ENCODE results near the gene NRG2. TPM values are rescaled to one million over a fixed set of nuclear protein-coding genes. Genes with fewer than 3 reads are reported as not detected.

The NRG2 gene
- total RNA-seq, 3 donors from 2014 or later (not counting 1 experiment from before 2014, with no cell fraction given) = 0.21 to 0.50 (median 0.40) TPM

DNA sequence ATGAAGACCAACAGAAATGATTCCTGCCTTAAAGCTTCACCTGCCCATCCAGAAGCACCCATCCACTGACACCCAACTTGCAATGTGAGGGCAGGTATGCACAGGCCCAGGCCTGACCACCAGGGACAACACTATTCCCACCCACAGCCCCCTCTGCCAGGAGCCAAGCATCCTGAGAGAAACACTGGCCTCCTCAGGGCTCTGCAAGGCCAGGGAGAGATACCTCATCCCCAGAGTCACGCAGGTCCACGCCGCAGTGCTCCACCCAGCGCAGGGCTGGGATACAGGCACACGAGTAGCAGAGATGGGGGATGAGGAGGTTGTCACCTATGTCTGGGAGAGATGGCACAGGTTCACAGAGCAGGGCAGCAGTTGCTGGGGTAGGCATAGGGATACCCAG, 148.1 kb downstream of the NRG2 start:
- H3K9me3 ChIP-seq (ENCODE audit: control insufficient read depth, insufficient read depth, low read length) = no peaks in the 10 kb centered on the region
- H3K4me1 ChIP-seq (ENCODE audit: control insufficient read depth, insufficient read depth, low read length) = peaks cover 36% of the 10 kb centered on the region
- no peaks in the 10 kb centered on the region for H3K27me3 ChIP-seq (ENCODE audit: control insufficient read depth, insufficient read depth, low read length)
- H3K36me3 ChIP-seq (ENCODE audit: control insufficient read depth, insufficient read depth, low read length) = no peaks in the 10 kb centered on the region
- 97% methylated on average over 5 of the region's 5 CpGs for WGBS (ENCODE audit: insufficient coverage)
- intact Hi-C loops (cut with micrococcal nuclease) = no loop called here
- no peak overlapping the region for H3K4me3 Mint-ChIP-seq
- no peak overlapping the region for H3K4me3 ChIP-seq (ENCODE audit: low read length)
- H3K9me3 Mint-ChIP-seq = no peaks in the 10 kb centered on the region
- peaks cover 32 to 36% of the 10 kb centered on the region in 2 donors for H3K4me1 Mint-ChIP-seq
- peaks cover 8 to 12% of the 10 kb centered on the region in 2 donors for H3K27me3 Mint-ChIP-seq (ENCODE audit: low read depth in 2 of 2)
- DNase-seq = no peak
- H3K27ac Mint-ChIP-seq = no peak overlapping the region
- H3K36me3 Mint-ChIP-seq = no peaks in the 10 kb centered on the region
- ATAC-seq = no peak
- no peak overlapping the region for H3K27ac ChIP-seq (ENCODE audit: low read length)
- TF ChIP-seq, protein P1, sequence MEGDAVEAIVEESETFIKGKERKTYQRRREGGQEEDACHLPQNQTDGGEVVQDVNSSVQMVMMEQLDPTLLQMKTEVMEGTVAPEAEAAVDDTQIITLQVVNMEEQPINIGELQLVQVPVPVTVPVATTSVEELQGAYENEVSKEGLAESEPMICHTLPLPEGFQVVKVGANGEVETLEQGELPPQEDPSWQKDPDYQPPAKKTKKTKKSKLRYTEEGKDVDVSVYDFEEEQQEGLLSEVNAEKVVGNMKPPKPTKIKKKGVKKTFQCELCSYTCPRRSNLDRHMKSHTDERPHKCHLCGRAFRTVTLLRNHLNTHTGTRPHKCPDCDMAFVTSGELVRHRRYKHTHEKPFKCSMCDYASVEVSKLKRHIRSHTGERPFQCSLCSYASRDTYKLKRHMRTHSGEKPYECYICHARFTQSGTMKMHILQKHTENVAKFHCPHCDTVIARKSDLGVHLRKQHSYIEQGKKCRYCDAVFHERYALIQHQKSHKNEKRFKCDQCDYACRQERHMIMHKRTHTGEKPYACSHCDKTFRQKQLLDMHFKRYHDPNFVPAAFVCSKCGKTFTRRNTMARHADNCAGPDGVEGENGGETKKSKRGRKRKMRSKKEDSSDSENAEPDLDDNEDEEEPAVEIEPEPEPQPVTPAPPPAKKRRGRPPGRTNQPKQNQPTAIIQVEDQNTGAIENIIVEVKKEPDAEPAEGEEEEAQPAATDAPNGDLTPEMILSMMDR (IDR thresholded peaks at IDR 0.05) = no peak

DNA sequence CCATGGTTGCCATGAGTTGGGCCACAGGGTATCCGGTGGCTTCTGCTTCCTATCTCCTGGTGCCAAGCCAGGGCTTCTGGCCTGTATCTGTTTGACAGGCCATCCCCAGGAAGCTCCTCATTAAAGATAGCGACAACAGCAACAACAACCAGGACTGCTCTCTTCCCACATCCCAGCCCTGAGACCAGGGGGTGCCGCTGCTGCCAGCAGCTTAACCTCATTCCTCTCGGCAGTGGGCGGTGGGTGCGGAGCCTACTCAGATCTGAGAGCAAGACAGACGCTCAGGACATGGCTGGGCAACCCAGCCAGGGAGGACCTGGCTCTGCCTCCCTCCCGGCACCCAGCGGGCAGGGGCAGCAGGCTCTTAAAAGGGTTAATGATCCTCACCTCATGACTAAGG, 149.2 kb downstream of the NRG2 start:
- H3K9me3 Mint-ChIP-seq = no peaks in the 10 kb centered on the region
- peaks cover 21 to 25% of the 10 kb centered on the region in 2 donors for H3K4me1 Mint-ChIP-seq
- intact Hi-C loops (cut with micrococcal nuclease) = no loop called here
- DNase-seq (no peak), ATAC-seq (no peak)
- Histone ChIP-seq H3K4me1 (ENCODE audit: control insufficient read depth, insufficient read depth, low read length) (peaks cover 28% of the 10 kb centered on the region), H3K9me3 (ENCODE audit: control insufficient read depth, insufficient read depth, low read length) (no peaks in the 10 kb centered on the region), H3K27me3 (ENCODE audit: control insufficient read depth, insufficient read depth, low read length) (no peaks in the 10 kb centered on the region), H3K4me3 (ENCODE audit: low read length) (no peak overlapping the region), H3K36me3 (ENCODE audit: control insufficient read depth, insufficient read depth, low read length) (no peaks in the 10 kb centered on the region), H3K27ac (ENCODE audit: low read length) (no peak overlapping the region)
- TF ChIP-seq, protein P1 (IDR thresholded peaks at IDR 0.05) = no peak
- H3K27me3 Mint-ChIP-seq (ENCODE audit: low read depth in 2 of 2) = peaks cover 8 to 16% of the 10 kb centered on the region in 2 donors
- no peak overlapping the region for H3K27ac Mint-ChIP-seq
- no peaks in the 10 kb centered on the region for H3K36me3 Mint-ChIP-seq
- H3K4me3 Mint-ChIP-seq = no peak overlapping the region
- WGBS (ENCODE audit: insufficient coverage) = 80% methylated on average over 9 of the region's 9 CpGs

DNA sequence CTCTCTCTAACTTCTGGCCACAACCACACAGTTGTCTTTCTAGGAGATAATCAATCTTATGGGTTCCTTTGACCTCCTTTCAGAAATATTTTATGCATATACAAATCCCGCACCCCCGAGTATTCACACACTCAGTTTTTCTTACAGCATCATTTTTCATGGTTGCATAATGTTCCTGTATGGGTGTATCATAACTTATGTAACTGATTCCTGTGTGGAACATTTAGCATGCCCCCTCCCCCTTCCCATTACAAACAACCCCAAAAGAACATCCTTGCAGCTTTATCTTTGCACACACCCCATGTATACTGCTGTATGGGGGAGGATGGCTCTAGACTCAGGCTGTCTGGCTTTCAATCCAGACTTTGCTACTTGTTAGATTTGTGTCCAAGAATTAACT, 153.7 kb downstream of the NRG2 start:
- no peaks in the 10 kb centered on the region for H3K4me1 ChIP-seq (ENCODE audit: control insufficient read depth, insufficient read depth, low read length)
- peaks cover 8 to 22% of the 10 kb centered on the region in 2 donors for H3K27me3 Mint-ChIP-seq (ENCODE audit: low read depth in 2 of 2)
- no peak overlapping the region for H3K4me3 ChIP-seq (ENCODE audit: low read length)
- peaks cover 0 to 5% of the 10 kb centered on the region in 2 donors for H3K4me1 Mint-ChIP-seq
- H3K27me3 ChIP-seq (ENCODE audit: control insufficient read depth, insufficient read depth, low read length) = no peaks in the 10 kb centered on the region
- H3K36me3 ChIP-seq (ENCODE audit: control insufficient read depth, insufficient read depth, low read length) = no peaks in the 10 kb centered on the region
- no peaks in the 10 kb centered on the region for H3K36me3 Mint-ChIP-seq
- H3K27ac Mint-ChIP-seq = no peak overlapping the region
- WGBS (ENCODE audit: insufficient coverage) = no CpG with 5 or more reads among the region's 2 CpGs
- TF ChIP-seq, protein P1 (IDR thresholded peaks at IDR 0.05) = no peak
- intact Hi-C loops (cut with micrococcal nuclease) = no loop called here
- no peak overlapping the region for H3K27ac ChIP-seq (ENCODE audit: low read length)
- DNase-seq = no peak
- no peak for ATAC-seq
- no peaks in the 10 kb centered on the region for H3K9me3 ChIP-seq (ENCODE audit: control insufficient read depth, insufficient read depth, low read length)
- no peak overlapping the region for H3K4me3 Mint-ChIP-seq
- H3K9me3 Mint-ChIP-seq = no peaks in the 10 kb centered on the region

DNA sequence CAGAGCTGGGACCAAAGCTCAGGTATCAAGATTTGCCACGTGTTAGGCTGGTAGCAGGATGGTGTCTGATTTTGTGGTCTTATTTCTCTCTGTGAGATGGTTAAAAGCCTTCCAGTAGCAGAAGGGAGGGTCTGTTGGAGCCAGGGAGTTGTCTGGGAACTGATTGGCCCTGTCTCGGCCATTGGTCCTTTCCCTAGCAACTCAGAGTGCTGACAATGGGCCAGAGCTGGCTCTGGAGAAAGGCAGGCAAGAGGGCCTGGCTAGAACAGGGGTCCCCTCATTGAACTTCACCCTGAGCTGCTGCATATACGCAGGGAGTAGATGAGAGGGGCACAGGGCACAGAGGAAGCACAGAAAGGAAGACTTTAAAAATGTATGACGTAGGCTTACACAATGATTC, 154.7 kb downstream of the NRG2 start:
- WGBS (ENCODE audit: insufficient coverage) = 70% methylated on average over 4 of the region's 4 CpGs
- peaks cover 0 to 5% of the 10 kb centered on the region in 2 donors for H3K4me1 Mint-ChIP-seq
- no peak for ATAC-seq
- DNase-seq = no peak
- Histone ChIP-seq H3K27me3 (ENCODE audit: control insufficient read depth, insufficient read depth, low read length) (no peaks in the 10 kb centered on the region), H3K27ac (ENCODE audit: low read length) (no peak overlapping the region), H3K4me3 (ENCODE audit: low read length) (no peak overlapping the region), H3K4me1 (ENCODE audit: control insufficient read depth, insufficient read depth, low read length) (no peaks in the 10 kb centered on the region), H3K9me3 (ENCODE audit: control insufficient read depth, insufficient read depth, low read length) (no peaks in the 10 kb centered on the region), H3K36me3 (ENCODE audit: control insufficient read depth, insufficient read depth, low read length) (no peaks in the 10 kb centered on the region)
- H3K27me3 Mint-ChIP-seq (ENCODE audit: low read depth in 2 of 2) = peaks cover 6 to 22% of the 10 kb centered on the region in 2 donors
- TF ChIP-seq, protein P1 (IDR thresholded peaks at IDR 0.05) = no peak
- intact Hi-C loops (cut with micrococcal nuclease) = no loop called here
- no peaks in the 10 kb centered on the region for H3K36me3 Mint-ChIP-seq
- no peak overlapping the region for H3K4me3 Mint-ChIP-seq
- H3K27ac Mint-ChIP-seq = no peak overlapping the region
- no peaks in the 10 kb centered on the region for H3K9me3 Mint-ChIP-seq
